ENCODE data around the gene ZNF512. TPM values are rescaled to one million over a fixed set of nuclear protein-coding genes. Genes with fewer than 3 reads are reported as not detected.
A peak's percentile ranks its signal among the peaks of the same experiment; 100 is the strongest.

Gene ZNF512
- total RNA-seq, 1 experiment from 2014 or later: 61.3 TPM

DNA sequence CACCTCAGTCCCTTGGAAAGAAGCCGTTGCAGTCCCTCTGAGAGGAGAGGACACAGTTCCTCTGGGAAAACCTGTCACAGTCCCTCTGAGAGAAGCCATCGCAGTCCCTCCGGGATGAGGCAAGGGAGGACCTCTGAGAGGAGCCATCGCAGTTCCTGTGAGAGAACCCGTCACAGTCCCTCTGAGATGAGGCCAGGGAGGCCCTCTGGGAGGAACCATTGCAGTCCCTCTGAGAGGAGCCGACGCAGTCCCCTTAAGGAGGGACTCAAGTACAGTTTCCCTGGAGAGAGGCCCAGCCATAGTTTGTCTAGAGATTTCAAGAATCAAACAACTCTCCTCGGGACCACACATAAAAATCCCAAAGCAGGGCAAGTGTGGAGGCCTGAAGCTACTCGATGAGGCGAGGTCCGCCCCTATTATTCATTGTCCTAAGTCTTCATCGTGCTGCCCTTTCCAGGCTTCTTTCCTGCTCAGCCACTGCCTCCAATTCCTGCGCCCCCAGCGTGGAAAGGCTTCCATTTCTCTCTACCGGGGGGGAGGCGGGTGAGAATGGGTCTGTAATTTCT lies 630 bp upstream of the ZNF512 start:
- TSS peak; percentile 66 for BruUV-seq (replicated peaks)
- ChIA-PET POLR2A (ENCODE audit: low non-redundant PET) (interaction anchor here (0.6 kb wide), 1 partner anchor 1561 kb away, joined by 5 read pairs; no protein-coding TSS in a partner anchor), CTCF (no interaction called here)

DNA sequence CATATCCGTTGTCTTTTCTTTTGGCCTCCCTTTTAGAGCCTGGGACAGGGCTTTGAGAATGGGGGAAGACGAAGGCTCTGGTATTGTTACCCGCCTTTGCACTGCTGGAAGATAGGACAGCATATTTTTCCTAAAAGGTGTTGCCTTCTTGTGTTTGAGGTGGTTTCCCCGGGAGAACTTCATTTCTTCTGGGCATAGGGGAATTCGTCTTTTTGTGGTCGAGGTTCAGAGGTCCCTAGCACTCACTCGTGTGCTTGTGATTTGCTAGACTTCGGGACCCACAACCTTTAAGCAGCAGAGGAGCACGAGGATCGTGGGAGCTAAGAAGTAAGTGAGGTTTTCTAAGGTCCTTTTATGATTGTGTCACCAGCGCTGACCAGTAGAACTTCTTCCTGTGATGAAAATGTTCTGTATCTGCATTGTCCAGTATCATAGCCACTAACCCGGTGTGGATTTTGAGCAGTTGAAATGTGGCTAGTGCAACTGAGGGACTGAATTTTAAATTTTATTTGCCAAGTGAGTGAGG lies 611 bp downstream of the ZNF512 start:
- Histone ChIP-seq H3K4me1 (ENCODE audit: insufficient read depth, low read length, poor library complexity, severe bottlenecking) (peaks cover 8% of the 10 kb centered on the region), H3K36me3 (ENCODE audit: insufficient read depth, low read length, poor library complexity, severe bottlenecking) (no peaks in the 10 kb centered on the region), H3K9me3 (ENCODE audit: low read depth, low read length, poor library complexity, severe bottlenecking) (no peaks in the 10 kb centered on the region), H3K4me3 (ENCODE audit: low read depth, low read length, poor library complexity, severe bottlenecking) (peak overlapping the region; percentile 77), H3K27me3 (replicated peaks; ENCODE audit: insufficient read depth, low read depth, low read length, poor library complexity) (no peaks in the 10 kb centered on the region), H3K27ac (ENCODE audit: low read depth, low read length, poor library complexity, severe bottlenecking) (peak overlapping the region; percentile 72)
- no peak for TF ChIP-seq EZH2 (IDR thresholded peaks at IDR 0.05; ENCODE audit: borderline replicate concordance, low read depth, low read length, poor library complexity, severe bottlenecking)
- TF ChIP-seq, protein P1, sequence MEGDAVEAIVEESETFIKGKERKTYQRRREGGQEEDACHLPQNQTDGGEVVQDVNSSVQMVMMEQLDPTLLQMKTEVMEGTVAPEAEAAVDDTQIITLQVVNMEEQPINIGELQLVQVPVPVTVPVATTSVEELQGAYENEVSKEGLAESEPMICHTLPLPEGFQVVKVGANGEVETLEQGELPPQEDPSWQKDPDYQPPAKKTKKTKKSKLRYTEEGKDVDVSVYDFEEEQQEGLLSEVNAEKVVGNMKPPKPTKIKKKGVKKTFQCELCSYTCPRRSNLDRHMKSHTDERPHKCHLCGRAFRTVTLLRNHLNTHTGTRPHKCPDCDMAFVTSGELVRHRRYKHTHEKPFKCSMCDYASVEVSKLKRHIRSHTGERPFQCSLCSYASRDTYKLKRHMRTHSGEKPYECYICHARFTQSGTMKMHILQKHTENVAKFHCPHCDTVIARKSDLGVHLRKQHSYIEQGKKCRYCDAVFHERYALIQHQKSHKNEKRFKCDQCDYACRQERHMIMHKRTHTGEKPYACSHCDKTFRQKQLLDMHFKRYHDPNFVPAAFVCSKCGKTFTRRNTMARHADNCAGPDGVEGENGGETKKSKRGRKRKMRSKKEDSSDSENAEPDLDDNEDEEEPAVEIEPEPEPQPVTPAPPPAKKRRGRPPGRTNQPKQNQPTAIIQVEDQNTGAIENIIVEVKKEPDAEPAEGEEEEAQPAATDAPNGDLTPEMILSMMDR (conservative IDR thresholded peaks at IDR 0.05; ENCODE audit: low read depth, low read length): no peak
- CTCF ChIA-PET: no interaction called here
- DNase-seq (ENCODE audit: low spot score): no peak
- intact Hi-C loops (cut with micrococcal nuclease; ENCODE audit: unreplicated experiment): no loop called here
- POLR2A ChIA-PET (ENCODE audit: low non-redundant PET): no interaction called here
- TSS peak; percentile 63 for BruUV-seq (replicated peaks)

More for the DNA sequence above, 630 bp upstream of the ZNF512 start:
- peak; percentile 17 for DNase-seq (ENCODE audit: low spot score)
- Histone ChIP-seq H3K27me3 (replicated peaks; ENCODE audit: insufficient read depth, low read depth, low read length, poor library complexity) (no peaks in the 10 kb centered on the region), H3K36me3 (ENCODE audit: insufficient read depth, low read length, poor library complexity, severe bottlenecking) (no peaks in the 10 kb centered on the region), H3K4me3 (ENCODE audit: low read depth, low read length, poor library complexity, severe bottlenecking) (peak overlapping the region; percentile 77), H3K27ac (ENCODE audit: low read depth, low read length, poor library complexity, severe bottlenecking) (peak overlapping the region; percentile 72), H3K4me1 (ENCODE audit: insufficient read depth, low read length, poor library complexity, severe bottlenecking) (peaks cover 8% of the 10 kb centered on the region), H3K9me3 (ENCODE audit: low read depth, low read length, poor library complexity, severe bottlenecking) (peaks cover 6% of the 10 kb centered on the region)
- TF ChIP-seq, protein P1 (conservative IDR thresholded peaks at IDR 0.05; ENCODE audit: low read depth, low read length): no peak
- no peak for TF ChIP-seq EZH2 (IDR thresholded peaks at IDR 0.05; ENCODE audit: borderline replicate concordance, low read depth, low read length, poor library complexity, severe bottlenecking)
- intact Hi-C loops (cut with micrococcal nuclease; ENCODE audit: unreplicated experiment): no loop called here

DNA sequence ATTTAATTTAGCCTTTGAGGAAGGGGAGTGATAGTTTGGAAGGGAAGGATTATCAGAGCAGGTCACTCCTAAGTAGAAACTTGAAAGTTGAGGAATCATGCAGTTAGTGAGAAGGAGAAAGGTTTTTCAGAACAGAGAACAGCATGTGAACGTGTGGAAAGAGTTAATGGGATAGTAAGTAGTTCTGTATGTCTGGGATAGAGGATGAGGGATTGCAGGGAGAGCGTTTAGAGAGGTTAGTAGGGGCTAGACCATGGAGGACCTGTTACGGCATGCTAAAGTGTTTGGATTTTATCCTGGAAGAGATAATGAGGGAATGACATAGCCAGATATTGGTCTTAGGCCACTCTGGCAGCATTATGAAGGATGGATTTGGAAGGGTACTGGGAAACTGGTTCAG lies 1.8 kb downstream of the ZNF512 start:
- Histone ChIP-seq H3K27ac (ENCODE audit: low read depth, low read length, poor library complexity, severe bottlenecking) (no peak overlapping the region), H3K4me1 (ENCODE audit: insufficient read depth, low read length, poor library complexity, severe bottlenecking) (peaks cover 8% of the 10 kb centered on the region), H3K27me3 (replicated peaks; ENCODE audit: insufficient read depth, low read depth, low read length, poor library complexity) (no peaks in the 10 kb centered on the region), H3K36me3 (ENCODE audit: insufficient read depth, low read length, poor library complexity, severe bottlenecking) (no peaks in the 10 kb centered on the region), H3K4me3 (ENCODE audit: low read depth, low read length, poor library complexity, severe bottlenecking) (peak overlapping the region; percentile 77), H3K9me3 (ENCODE audit: low read depth, low read length, poor library complexity, severe bottlenecking) (peaks cover 6% of the 10 kb centered on the region)
- ChIA-PET CTCF (no interaction called here), POLR2A (ENCODE audit: low non-redundant PET) (no interaction called here)
- TF ChIP-seq EZH2 (IDR thresholded peaks at IDR 0.05; ENCODE audit: borderline replicate concordance, low read depth, low read length, poor library complexity, severe bottlenecking): no peak
- TF ChIP-seq, protein P1 (conservative IDR thresholded peaks at IDR 0.05; ENCODE audit: low read depth, low read length): no peak
- no peak for DNase-seq (ENCODE audit: low spot score)
- BruUV-seq (replicated peaks): no TSS peak
- intact Hi-C loops (cut with micrococcal nuclease; ENCODE audit: unreplicated experiment): no loop called here

Measured in A673 (cell line).